ENCODE results near the gene PCNX2. TPM values are rescaled to one million over a fixed set of nuclear protein-coding genes. Genes with fewer than 3 reads are reported as not detected.

The PCNX2 gene
- polyA plus RNA-seq, 3 donors, result 0.29 to 7.9 (median 0.62) TPM

- Histone ChIP-seq H3K36me3 (replicated peaks in 1 of 2; ENCODE audit: control insufficient read depth in 1 of 2, insufficient read depth in 2 of 2, low read length in 2 of 2) (no peaks in the 10 kb centered on the region), H3K4me3 (replicated peaks in 1 of 3; ENCODE audit: low read depth in 2 of 3, low read length in 3 of 3) (no peak overlapping the region), H3K9ac (ENCODE audit: insufficient read depth, low read length, poor library complexity, severe bottlenecking) (no peak overlapping the region), H3K4me1 (ENCODE audit: control insufficient read depth in 1 of 2, insufficient read depth in 2 of 2, low read length in 2 of 2) (no peaks in the 10 kb centered on the region), H3K4me2 (replicated peaks; ENCODE audit: extremely low read depth, low read length, poor library complexity, severe bottlenecking) (no peak overlapping the region), H3K27ac (ENCODE audit: low read depth in 1 of 2, low read length in 2 of 2) (no peak overlapping the region), H2AFZ (ENCODE audit: insufficient read depth, low read depth, low read length, poor library complexity, severe bottlenecking) (no peak overlapping the region), H3K27me3 (ENCODE audit: control insufficient read depth in 2 of 2, insufficient read depth in 2 of 2, low read length in 2 of 2) (no peaks in the 10 kb centered on the region), H3K79me2 (ENCODE audit: insufficient read depth, low read length) (no peaks in the 10 kb centered on the region), H3K9me3 (replicated peaks in 1 of 2; ENCODE audit: control insufficient read depth in 1 of 2, insufficient read depth in 1 of 2, low read length in 2 of 2) (no peaks in the 10 kb centered on the region), H4K20me1 (ENCODE audit: insufficient read depth, low read length) (no peaks in the 10 kb centered on the region)
- Mint-ChIP-seq H3K9me3 (peaks cover 0 to 2% (median 0%) of the 10 kb centered on the region in 7 donors), H3K27ac (no peak overlapping the region), H3K4me1 (peaks cover 2% of the 10 kb centered on the region), H3K27me3 (ENCODE audit: low read depth in 3 of 3) (peaks cover 0 to 2% (median 0%) of the 10 kb centered on the region in 3 donors), H3K4me3 (no peak overlapping the region), H3K36me3 (peaks cover 4% of the 10 kb centered on the region in 2 donors)
- TF ChIP-seq, protein P1, sequence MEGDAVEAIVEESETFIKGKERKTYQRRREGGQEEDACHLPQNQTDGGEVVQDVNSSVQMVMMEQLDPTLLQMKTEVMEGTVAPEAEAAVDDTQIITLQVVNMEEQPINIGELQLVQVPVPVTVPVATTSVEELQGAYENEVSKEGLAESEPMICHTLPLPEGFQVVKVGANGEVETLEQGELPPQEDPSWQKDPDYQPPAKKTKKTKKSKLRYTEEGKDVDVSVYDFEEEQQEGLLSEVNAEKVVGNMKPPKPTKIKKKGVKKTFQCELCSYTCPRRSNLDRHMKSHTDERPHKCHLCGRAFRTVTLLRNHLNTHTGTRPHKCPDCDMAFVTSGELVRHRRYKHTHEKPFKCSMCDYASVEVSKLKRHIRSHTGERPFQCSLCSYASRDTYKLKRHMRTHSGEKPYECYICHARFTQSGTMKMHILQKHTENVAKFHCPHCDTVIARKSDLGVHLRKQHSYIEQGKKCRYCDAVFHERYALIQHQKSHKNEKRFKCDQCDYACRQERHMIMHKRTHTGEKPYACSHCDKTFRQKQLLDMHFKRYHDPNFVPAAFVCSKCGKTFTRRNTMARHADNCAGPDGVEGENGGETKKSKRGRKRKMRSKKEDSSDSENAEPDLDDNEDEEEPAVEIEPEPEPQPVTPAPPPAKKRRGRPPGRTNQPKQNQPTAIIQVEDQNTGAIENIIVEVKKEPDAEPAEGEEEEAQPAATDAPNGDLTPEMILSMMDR (IDR thresholded peaks at IDR 0.05), result no peak
- 90% methylated on average over 2 of the region's 3 CpGs for WGBS (ENCODE audit: insufficient coverage)
- intact Hi-C loops (cut with micrococcal nuclease), result no loop called here
- DNase-seq, result no peak
Measured at GRCh38 chr1:233097546-233097945, 198.0 kb downstream of the PCNX2 start.

DNA sequence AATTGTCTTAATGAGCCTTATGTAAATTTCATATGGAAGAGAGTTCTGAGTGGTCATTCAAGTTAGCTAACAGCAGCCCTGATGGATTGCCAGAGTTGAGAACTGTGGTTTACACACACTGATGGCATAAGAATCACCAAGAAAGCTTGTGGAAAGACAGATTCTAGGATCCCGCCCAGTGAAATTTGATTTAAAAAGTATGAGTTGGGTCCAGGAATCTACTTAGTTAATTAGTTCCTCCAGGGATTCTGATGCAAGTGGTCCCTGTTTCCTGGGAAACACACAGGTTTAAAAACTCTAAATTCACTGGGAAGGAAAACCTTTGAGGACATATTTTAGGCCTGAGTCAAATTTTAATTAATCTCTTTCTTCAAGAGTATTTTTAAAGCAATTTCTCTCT is 200.8 kb downstream of the PCNX2 start:
- Histone ChIP-seq H3K4me1 (ENCODE audit: control insufficient read depth in 1 of 2, insufficient read depth in 2 of 2, low read length in 2 of 2) (no peaks in the 10 kb centered on the region), H2AFZ (ENCODE audit: insufficient read depth, low read depth, low read length, poor library complexity, severe bottlenecking) (no peak overlapping the region), H4K20me1 (ENCODE audit: insufficient read depth, low read length) (no peaks in the 10 kb centered on the region), H3K27ac (ENCODE audit: low read depth in 1 of 2, low read length in 2 of 2) (no peak overlapping the region), H3K27me3 (ENCODE audit: control insufficient read depth in 2 of 2, insufficient read depth in 2 of 2, low read length in 2 of 2) (no peaks in the 10 kb centered on the region), H3K9me3 (replicated peaks in 1 of 2; ENCODE audit: control insufficient read depth in 1 of 2, insufficient read depth in 1 of 2, low read length in 2 of 2) (no peaks in the 10 kb centered on the region), H3K36me3 (replicated peaks in 1 of 2; ENCODE audit: control insufficient read depth in 1 of 2, insufficient read depth in 2 of 2, low read length in 2 of 2) (no peaks in the 10 kb centered on the region), H3K4me3 (replicated peaks in 1 of 3; ENCODE audit: low read depth in 2 of 3, low read length in 3 of 3) (no peak overlapping the region), H3K4me2 (replicated peaks; ENCODE audit: extremely low read depth, low read length, poor library complexity, severe bottlenecking) (no peak overlapping the region), H3K79me2 (ENCODE audit: insufficient read depth, low read length) (no peaks in the 10 kb centered on the region), H3K9ac (ENCODE audit: insufficient read depth, low read length, poor library complexity, severe bottlenecking) (no peak overlapping the region)
- H3K27me3 Mint-ChIP-seq (ENCODE audit: low read depth in 3 of 3), result peaks cover 0 to 2% (median 0%) of the 10 kb centered on the region in 3 donors
- H3K4me1 Mint-ChIP-seq, result peaks cover 7% of the 10 kb centered on the region
- peaks cover 7% of the 10 kb centered on the region in 2 donors for H3K36me3 Mint-ChIP-seq
- no peak overlapping the region for H3K4me3 Mint-ChIP-seq
- WGBS (ENCODE audit: insufficient coverage), result no CpG with 5 or more reads among the region's 1 CpG
- intact Hi-C loops (cut with micrococcal nuclease), result no loop called here
- H3K9me3 Mint-ChIP-seq, result peaks cover 0 to 2% (median 0%) of the 10 kb centered on the region in 7 donors
- TF ChIP-seq, protein P1 (IDR thresholded peaks at IDR 0.05), result no peak
- no peak for DNase-seq
- H3K27ac Mint-ChIP-seq, result no peak overlapping the region

Measured in CD14-positive monocyte (primary cell).